GM19025 (cell line): ENCODE measurements around the gene HIP1.
"Not testable (repeated sequence)": the region's sequence is repeated elsewhere in the genome, so short reads cannot be mapped to it uniquely, and the experiment has no call there.

Source experiments
- ATAC-seq: cut with Tn5 transposase; IDR thresholded peaks from one replicate; pipeline ENCODE4 v1.9.1; 2021; ENCODE audit warnings: mild to moderate bottlenecking, low read depth, moderate library complexity; ENCODE audit not compliant: unreplicated experiment

HIP1 gene

DNA sequence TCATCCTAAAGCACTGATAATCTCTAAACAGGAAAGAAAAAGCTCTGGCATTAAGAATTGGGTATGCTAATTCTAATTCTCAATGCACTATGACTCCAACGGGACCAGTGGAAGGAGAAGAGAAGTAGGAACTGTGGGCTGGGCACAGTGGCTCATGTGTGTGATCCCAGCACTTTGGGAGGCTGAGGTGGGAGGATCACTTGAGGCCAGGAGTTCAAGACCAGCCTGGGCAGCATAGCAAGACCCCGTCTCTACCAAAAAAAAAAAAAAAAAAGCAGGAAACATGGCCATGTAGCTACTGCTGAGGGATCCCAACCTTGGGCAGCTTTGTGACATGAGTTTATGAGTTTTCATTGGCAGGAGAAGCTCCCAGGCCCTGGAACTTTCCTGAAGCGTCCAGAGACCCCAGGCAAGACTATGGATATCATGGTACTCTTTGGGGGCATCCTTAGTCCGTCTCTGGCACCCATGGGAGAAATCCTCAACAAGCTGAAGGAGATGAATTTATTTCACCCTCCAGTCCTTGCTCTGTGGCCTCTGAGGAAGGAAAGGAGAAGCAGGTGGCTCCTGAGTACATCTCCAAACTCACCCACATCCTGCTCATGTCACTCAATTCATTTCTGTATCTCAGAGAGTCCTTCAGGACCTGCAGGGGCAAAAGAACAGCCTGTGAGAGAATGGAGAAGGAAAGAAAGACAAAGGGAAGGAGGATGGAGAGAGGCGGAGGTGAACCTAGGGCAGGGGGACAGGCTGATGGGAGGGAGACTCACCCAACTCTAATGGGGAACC is 147.1 kb downstream of the HIP1 start:
- no peak for ATAC-seq

DNA sequence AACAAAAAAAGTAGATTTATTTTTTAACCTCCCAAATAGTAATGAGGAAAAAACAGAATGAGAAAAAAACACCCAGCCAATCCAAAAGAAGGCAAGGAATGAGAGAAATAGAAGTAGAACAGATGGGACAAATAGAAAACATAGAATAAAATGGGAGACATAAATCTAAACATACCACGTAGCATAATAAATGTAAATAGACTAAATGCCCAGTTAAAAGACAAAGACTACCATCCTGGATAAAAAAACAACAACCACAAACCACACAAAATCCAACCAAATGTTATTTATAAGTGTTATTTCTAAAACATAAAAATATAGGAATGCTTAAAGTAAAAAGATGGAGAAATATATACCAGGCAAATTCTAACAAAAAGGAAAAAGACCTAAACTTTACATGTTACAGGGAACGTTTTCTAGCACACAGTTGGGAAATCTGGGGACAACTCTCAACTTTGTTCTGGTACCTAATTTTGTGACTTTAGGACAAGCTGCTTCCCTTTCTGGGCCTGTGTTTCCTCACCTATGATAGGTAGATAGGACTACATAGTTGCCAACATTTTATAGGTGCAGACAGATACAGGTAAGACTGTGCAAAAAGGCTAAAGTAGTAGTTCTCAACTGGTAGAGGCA is 148.3 kb downstream of the HIP1 start:
- ATAC-seq, result no peak

DNA sequence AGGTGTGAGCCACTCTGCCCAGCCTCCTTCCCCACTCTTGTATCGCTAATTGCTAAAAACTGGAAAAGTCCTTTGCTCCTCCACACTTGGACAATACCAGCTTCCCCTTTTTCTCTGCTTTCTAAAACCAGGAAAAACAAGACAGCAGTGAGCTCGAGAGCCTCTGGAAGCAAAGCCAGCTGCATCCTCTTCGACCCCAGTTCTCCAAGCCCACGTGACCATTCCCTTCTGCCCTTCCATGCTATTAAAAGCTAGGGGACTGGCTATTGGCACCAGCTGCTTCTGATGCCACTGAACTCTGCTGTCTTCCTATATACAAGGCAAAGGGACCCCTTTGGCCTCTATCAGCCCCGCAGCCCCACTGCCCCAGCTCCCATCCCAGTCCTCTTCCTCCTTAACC is 154.4 kb downstream of the HIP1 start:
- ATAC-seq, result no peak

DNA sequence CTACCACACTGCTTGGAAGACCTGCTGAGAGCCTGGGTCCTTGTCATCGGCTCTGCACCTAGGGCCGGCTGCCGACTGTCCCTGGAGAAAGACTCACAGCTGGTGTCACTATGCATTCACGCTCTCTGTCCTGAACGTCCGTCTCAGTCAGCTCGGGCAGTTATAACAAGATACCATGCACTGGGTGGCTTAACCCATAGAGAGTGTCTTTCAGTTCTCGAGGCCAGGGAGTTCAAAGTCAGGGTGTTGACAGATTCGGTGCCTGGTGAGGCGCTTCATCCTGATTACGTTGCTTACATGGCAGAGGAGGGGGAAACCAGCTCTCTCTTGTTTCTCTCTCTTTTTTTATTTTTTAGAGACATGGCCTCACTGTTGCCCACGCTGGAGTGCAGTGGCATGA is 155.5 kb downstream of the HIP1 start:
- ATAC-seq, result no peak

DNA sequence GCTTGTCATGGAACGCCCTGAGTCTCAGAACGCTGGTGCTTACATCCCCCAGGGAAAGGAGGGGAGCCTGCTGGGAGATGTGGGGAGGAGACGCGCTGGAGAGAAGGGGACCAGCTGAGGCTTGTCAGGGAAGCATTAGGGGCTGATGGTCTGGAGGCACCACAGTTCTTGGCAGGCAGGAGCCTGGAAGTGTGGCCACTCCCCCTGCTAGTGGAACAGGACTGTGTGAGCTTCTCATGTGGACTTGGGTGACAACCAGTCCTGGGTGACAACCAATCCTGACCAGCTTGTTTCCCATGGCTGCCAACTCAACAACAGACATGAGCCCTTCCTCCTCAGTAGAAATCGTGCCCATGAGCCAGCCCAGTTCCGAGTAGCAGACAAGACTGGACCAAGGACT is 158.8 kb downstream of the HIP1 start:
- ATAC-seq, result no peak

DNA sequence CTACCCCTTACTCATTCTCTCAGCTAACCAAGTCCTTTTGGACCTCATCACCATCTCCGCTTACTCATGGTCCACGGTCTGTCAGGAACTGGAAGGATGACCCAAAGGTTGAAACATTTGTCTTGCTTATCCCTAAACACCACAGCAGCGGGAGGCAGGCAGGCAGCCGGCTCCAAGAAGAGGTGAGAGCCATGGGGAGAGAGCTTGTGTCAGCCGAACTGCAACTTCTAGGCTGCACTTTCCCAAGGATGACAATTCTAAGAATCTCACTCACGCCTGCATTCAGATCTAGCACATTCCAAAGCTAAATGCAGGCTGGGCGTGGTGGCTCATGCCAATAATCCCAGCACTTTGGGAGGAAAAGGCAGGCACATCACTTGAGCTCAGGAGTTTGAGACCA is 160.7 kb downstream of the HIP1 start:
- ATAC-seq, result no peak

DNA sequence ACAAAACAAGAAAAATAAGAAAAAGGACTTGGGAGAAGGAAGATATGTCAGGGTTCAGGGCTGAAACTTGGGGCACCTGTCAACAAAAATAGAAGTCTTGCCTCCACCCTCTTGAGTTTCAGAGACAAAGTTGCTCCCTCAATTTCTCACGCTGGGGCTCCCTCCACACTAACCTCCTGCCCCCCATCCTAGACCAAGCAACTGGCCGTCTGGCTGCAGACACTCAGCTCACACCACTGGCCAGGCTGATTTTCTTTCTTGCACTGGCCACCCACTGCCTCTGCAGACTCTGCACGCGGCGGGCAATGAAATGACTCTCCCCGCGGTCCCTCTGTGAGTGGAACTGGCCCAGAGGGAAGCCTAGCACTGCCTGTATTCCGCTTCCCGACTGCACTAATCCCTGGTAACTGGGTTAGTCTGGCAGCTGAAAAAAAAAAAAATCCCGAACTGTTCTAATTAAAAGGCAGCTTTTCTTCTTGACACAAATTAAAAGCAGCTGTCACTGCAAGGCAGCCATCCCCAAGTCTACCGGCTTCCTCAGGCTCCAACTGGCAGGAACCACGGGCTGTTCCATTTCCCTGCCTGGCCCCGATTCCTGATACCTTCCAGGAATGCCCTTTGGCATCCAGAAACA is 163.1 kb downstream of the HIP1 start:
- ATAC-seq, result no peak

DNA sequence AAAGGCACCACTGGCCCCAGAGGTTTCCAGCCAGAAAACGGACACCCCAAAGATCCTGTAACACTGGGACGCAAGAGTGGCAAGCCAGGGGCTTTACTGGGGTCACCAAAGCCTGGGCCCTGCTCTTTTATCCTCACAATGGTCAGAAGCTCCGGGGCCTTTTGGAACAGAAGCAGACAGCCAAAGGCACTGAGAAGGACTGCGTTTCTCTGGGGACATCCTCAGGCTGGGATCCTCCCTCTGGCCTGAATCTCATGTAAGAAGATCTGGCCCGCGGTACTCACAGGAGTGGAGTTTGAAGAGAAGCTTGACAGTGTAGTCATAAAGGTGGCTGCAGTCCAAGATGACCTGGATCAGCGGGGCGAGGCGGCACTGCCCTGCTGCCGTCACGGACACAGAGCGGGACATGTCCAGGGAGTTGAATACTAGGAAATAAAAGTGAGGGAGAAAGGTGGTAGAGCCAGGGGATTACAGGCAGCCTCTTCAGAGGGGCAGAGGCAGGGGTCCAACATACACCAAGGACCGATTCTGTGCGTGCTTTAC is 165.2 kb downstream of the HIP1 start:
- no peak for ATAC-seq

DNA sequence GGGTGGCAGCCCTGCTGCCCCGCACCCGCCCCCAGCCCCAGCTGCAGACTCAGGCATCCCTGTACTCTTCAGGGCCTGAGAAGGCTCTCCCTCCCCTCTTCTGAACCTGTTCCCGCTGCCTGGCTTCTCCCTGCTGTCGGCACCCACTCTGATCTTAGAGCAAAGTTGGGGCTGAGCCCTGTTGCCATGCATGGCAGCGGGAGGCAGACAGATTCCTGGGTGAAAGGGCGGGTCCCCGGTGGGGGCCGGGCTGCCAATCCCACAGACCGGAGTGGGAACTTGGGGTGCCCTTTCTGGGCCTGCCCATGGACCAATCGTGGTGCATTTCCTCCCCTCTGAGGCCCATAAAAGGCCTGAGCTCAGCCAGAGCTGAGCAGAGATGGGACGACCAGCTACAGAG is 165.9 kb downstream of the HIP1 start:
- no peak for ATAC-seq

DNA sequence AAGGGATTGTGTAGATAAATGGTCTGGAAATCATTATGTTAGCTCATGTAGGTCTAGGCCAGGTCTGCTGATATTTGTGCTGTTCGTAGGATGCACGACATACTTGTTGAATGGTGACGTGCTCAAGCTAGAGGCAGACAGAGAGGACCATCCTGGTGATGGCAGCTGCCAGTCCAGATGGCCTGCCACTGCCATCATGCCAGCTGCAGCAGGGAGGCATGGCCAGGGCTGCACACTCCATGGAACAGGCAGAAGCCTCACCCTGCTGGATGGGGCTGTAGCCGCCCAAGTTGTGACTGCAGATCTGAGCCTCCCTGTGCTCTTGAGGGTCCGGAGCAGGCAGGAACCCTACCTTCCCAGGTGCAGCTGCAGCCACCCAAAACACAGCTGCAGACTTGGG is 166.3 kb downstream of the HIP1 start:
- no peak for ATAC-seq

DNA sequence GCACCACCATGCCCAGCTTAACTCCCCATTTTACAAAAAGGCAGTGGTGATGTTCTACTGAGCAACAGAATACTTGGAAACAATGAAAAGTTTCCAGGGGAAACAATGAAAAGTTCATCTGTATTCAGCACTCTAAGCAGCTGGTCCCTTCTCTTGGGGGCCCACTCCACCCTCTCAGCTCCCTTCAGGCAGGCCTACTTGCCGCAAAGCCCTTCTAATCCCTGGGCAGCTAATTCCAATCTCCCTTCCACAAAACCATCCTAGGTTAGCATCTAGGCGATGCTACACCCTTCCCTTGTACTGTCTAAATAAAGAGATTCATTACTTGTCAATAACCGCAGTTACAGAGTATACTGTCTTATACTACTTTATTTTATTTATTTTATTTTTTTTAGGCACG is 167.5 kb downstream of the HIP1 start:
- no peak for ATAC-seq

DNA sequence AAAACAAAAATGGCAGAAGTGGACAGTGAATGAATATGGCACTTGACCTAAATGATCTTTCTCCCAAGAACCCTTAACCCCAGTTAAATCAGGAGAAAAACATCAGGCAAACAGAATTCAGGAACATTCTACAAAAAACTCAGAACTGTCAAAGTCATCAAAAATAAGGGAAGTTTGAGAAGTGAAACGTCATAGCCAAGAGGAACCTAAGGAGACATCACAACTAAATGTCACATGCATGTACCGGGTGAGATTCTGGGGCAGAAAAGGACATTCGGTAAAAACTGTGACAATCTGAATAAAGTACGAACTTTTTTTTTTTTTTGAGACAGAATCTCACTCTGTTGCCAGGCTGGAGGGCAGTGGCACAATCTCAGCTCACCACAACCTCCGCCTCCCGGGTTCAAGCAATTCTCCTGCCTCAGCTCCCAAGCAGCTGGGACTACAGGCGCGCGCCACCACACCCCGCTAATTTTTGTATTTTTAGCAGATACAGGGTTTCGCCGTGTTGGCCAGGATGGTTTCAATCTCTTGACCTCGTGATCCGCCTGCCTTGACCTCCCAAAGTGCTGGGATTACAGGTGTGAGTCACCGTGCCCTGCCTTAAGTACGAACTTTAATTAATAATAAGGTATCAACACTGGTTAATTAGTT is 169.0 kb downstream of the HIP1 start:
- not testable (repeated sequence) for ATAC-seq

DNA sequence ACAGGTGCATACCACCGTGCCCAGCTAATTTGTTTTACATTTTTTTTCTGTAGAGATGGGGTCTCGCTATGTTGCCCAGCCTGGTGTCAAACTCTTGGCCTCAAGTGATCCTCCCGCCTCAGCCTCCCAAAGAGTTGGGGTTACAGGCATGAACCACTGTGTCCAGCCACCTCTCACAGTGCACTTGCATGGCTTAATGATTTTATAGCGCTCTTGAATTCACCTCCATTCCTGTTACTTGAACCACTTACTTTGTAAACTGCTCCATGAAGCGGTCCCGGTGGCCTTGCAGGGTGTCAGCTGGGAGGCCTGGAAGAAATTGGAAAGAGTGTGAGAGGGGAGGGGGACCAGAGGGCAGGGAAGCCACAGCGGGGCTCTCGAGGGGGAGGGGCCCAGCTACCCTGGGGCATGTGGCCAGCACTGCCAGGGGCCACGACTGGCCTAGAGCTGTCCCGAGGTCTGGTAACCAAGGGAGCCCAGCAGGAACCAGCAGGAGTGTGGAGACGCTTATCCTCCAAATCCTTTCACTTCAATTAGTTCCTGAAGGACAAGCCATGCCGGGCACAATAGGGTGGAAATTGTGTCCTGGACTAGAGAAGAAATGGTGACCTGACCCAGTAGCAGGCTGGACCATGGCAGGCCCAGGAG is 170.7 kb downstream of the HIP1 start:
- ATAC-seq, result no peak

DNA sequence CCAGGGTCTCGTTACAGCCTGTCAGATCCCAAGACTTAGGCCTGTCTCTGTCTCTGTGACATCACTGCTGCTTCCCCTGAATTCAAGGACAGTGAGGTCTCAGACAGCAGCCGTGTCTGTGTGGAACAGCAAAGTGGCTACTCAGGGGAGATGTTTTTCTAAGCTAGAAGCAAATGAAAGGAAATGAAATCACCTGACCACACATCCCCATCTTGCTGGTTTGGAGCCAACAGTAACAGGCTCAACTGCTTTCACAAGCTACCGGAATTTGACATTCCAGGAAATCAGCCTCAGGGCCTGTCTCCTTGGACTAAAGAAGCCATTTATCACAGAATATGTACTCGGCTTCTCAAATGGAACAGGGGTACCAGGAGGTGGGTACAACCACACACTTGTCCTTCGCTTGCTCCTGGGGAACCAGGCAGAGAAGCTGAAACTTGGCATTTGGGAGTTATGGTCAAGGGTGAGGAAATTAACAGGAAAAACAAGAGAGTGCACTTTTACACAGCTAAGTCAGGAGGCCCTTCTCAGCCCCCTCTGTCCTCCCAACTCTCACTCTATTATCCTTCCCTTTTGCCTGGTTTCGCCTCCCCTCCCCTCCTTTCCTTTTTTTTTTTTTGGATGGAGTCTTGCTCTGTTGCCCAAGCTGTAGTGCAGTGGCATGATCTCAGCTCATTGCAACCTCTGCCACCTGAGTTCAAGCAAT is 173.5 kb downstream of the HIP1 start:
- no peak for ATAC-seq

DNA sequence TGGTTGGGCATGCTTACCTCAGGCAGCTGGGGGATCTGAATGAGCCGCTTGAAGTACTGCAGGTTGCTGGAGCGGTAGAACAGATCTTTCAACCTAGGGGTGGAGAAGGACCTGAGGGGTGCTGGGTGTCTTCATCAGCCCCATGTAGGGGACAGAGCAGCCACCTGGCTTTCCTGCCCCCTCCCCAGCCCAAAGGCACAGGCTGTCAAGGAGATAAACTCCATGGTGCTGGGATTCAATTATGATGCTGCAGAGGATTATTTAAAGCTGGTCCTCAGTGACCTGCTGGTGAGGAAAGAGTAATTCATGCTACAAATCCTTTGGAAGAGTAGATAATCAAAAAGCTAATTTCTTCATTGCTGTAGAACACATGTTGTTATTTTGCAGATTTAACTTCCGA is 175.6 kb downstream of the HIP1 start:
- ATAC-seq, result no peak

DNA sequence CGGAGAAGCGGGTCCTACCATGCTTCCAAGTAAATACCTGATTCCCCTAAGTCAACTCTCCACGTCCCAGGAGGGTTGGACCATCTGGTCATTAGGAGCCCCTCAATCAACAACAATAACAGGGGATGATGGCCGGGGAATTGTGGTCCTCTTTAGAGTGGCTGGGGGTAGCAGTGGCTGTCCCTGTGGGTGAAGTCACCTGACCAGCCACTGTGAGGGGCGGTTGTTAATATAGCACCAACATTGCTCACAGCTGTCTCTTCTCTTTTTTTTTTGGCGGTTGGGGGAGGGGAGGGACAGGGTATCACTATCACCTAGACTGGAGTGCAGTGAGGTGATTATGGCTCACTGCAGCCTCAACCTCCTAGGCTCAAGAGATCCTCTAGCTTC is 178.8 kb downstream of the HIP1 start:
- no peak for ATAC-seq

DNA sequence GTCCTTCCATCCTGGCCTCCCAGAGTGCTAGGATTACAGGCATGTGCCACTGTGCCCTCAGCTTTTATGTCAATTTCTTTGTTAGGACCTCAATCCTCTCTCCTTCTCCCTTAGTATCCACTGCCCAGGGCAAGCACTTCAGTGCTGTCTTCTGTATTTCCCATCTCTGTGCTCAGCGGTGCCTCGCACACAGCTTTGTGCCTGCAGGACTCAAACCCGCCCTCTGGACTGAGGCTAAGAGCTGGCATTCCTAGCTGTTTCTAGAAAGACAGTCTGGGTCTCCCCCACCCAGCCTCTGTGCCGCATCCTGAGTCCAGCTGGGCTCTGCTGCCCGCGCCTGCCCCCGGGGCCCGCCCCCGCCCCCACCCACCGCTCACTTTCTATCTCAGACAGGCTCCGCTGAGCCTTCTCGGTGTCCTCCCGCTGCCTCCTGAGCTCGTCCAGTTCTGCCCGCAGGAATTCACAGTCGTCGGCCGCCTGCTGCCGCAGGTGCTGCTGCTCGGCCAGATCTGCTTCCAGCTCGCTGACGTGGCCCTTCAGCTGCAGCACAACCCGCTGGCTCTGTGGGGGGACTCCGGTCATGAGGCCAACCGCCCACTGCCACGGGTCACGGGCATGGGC is 179.3 kb downstream of the HIP1 start:
- no peak for ATAC-seq

DNA sequence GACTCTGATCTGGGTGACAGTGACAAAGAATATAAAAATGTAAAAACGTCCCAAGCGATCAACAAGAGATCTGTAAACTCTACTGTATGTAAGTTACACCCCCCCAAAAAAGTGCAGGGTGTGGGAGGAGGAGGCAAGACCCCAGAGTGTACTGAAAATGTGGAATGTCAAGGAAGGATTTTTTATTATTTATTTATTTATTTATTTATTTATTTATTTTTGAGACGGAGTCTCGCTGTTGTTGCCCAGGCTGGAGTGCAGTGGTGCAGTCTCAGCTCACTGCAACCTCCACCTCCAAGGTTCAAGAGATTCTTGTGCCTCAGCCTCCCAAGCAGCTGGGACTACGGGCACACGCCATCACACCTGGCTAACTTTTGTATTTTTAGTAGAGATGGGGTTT is 181.9 kb downstream of the HIP1 start:
- ATAC-seq, result not testable (repeated sequence)

DNA sequence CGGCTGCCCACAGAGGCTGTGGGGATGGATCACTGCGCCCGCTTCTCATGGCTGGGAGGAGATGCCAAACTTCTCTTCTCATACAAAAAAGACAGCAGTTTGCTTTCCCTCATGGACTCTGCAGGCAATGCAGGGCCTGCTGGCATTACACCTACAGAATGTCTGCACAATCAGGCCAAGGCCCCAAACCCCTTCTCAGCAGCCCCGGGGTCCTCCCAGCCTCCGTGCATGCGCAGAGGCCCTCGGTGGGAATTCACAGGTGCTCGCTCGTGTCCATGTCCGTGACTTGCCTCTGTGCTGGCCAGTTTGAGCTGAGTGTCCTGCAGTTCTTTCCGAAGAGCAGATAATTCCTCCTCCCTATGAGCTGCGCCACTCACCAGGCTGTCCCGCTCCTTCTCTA is 183.0 kb downstream of the HIP1 start:
- no peak for ATAC-seq
